ENCODE measurements around the gene SYK. TPM values are rescaled to one million over a fixed set of nuclear protein-coding genes. Genes with fewer than 3 reads are reported as not detected.
"Not testable (repeated sequence)": the region's sequence is repeated elsewhere in the genome, so short reads cannot be mapped to it uniquely, and the experiment has no call there.

SYK gene
- total RNA-seq = 12.0 TPM

DNA sequence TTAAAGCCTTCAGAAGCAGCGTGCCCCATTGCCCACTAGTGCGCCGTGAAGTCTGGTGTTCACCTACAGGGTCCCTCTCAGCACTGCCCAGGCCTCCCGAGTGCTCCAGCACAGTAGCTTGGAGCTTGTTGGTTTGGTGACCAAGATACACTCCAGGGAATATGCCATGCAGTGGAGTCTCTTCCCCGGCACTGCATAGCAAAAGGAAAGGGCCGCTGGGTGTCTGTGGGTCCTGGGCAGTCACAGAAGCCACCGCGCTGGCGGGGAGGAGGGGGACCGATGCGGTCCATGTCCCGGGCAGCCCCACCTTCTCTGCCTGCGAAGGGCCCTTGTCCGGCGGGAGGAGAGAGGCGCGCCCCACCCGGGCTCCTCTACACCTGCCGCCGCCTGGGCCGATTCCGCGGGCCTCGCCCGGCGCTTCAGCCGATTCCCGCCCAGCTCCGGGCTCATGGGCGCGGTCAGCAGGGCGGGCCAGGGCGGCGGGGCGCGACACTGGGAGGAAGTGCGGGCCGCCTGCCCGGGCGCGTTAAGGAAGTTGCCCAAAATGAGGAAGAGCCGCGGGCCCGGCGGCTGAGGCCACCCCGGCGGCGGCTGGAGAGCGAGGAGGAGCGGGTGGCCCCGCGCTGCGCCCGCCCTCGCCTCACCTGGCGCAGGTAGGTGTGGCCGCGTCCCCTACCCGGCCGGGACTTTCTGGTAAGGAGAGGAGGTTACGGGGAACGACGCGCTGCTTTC is at the start of gene SYK:
Gene SYK, plus strand, starts transcription at position 579 of the 732 bp plus-strand sequence. CDS start 42,080 bp downstream, outside the sequence.
- H3K36me3 ChIP-seq = no peaks in the 10 kb centered on the region
- H3K27ac ChIP-seq = no peak within 1 kb of the TSS
- TF ChIP-seq POLR2AphosphoS5 (IDR thresholded peaks at IDR 0.05; ENCODE audit: insufficient read depth in 1 of 2, low read depth in 1 of 2) = no peak
- TF ChIP-seq, protein P1, sequence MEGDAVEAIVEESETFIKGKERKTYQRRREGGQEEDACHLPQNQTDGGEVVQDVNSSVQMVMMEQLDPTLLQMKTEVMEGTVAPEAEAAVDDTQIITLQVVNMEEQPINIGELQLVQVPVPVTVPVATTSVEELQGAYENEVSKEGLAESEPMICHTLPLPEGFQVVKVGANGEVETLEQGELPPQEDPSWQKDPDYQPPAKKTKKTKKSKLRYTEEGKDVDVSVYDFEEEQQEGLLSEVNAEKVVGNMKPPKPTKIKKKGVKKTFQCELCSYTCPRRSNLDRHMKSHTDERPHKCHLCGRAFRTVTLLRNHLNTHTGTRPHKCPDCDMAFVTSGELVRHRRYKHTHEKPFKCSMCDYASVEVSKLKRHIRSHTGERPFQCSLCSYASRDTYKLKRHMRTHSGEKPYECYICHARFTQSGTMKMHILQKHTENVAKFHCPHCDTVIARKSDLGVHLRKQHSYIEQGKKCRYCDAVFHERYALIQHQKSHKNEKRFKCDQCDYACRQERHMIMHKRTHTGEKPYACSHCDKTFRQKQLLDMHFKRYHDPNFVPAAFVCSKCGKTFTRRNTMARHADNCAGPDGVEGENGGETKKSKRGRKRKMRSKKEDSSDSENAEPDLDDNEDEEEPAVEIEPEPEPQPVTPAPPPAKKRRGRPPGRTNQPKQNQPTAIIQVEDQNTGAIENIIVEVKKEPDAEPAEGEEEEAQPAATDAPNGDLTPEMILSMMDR (IDR thresholded peaks at IDR 0.05) = no peak
- TF ChIP-seq POLR2A (IDR thresholded peaks at IDR 0.05) = no peak
- H3K27me3 ChIP-seq = no peaks in the 10 kb centered on the region
- DNase-seq (ENCODE audit: extremely low spot score in 2 of 2) = no peak
- H3K4me3 ChIP-seq = peak within 1 kb of the TSS; percentile 39 to 47
- intact Hi-C loops (cut with DNase I) = no loop called here
- no peaks in the 10 kb centered on the region for H3K9me3 ChIP-seq
- H3K4me1 ChIP-seq = peaks cover 10% of the 10 kb centered on the region

DNA sequence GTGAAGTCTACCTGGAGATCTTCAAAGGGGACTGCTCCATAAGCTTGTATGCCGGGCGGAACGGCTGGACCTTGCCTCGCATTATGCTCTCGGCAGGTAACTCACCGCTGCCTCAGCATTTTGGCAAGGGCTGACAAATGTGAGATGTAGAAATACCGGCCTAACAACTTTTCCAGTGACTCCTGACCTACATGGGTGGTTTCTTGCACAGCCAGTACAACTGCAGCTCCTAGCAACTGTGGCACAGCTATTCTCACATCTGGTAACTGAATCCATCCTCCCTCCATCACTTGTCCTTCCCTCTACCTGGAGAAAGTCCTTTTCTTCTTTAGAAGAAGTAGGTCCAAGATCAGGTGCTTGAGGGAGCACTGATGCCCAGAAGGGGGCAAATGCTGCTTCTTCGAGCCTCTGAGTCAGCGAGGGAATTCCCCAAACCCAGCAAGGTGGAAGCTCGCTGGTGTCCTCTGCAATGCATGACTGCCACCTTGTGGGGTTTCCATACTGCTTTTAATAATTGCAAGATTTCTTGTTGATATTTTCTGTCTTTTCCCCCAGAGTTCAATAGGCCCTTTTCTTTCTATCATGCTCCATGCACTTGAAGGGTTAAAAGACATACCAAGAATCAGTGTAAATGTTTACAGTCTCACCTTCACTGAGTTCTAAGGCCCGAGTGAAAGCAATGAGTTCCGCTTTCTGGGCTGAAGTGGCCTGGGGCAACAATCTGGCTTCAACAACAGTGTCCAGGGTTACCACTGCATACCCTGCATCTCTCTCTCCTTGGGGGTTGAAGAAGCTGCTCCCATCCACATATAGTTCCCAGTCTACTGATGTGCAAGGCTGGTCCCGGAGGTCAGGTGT is 45.9 kb upstream of the SYK start:
- H3K4me1 ChIP-seq; DNase-seq (ENCODE audit: extremely low spot score in 2 of 2); H3K9me3 ChIP-seq; H3K27ac ChIP-seq; H3K4me3 ChIP-seq; H3K36me3 ChIP-seq; intact Hi-C loops (cut with DNase I); H3K27me3 ChIP-seq: not testable (repeated sequence)
- TF ChIP-seq, protein P1 (IDR thresholded peaks at IDR 0.05) = peak in 1 of 3 experiments; percentile 44

DNA sequence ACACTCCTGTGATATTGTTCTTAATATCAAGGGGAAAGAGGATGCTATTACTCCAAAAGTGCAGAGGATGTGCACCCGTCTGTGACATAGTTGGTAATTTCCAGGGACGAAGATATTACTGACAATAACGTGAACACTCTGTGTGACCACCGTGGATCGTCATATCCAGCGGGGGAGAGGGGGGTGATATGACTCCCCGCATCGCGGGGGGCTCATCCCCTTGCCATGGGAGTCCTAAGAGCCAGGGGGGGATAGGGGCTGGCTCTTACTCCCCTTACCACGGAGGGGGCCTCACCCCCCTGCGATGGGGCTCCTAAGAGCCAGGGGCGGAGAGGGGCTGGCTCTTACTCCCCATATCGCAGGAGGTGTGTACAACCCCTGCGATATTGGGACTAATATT is 41.0 kb upstream of the SYK start:
- H3K9me3 ChIP-seq; DNase-seq (ENCODE audit: extremely low spot score in 2 of 2); intact Hi-C loops (cut with DNase I); H3K4me3 ChIP-seq; H3K27ac ChIP-seq; H3K4me1 ChIP-seq; H3K27me3 ChIP-seq; H3K36me3 ChIP-seq: not testable (repeated sequence)

DNA sequence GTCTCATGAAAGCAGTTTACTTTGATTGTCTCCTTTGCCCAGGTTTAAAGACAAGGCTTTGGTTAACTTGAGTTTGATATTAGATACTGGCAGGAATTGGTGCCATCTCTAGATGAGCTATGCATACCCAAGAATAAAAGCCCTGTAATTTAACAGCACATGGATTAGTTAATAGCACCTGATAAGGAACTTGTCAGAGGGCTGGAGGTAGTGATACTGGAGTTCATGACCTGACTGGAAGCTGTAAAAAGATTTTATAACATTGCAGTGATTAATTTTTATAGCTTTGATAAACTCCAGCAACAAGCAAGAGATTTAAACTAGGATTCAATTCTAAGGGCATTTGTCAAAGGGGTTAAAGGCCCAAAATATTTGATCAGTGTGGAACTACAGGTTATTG is 34.9 kb upstream of the SYK start:
- Histone ChIP-seq H3K27ac (no peak overlapping the region), H3K4me3 (no peak overlapping the region), H3K9me3 (no peaks in the 10 kb centered on the region), H3K27me3 (no peaks in the 10 kb centered on the region), H3K4me1 (no peaks in the 10 kb centered on the region), H3K36me3 (no peaks in the 10 kb centered on the region)
- DNase-seq (ENCODE audit: extremely low spot score in 2 of 2) = no peak
- intact Hi-C loops (cut with DNase I) = no loop called here
- TF ChIP-seq POLR2A (IDR thresholded peaks at IDR 0.05) (no peak), POLR2AphosphoS5 (IDR thresholded peaks at IDR 0.05; ENCODE audit: insufficient read depth in 1 of 2, low read depth in 1 of 2) (no peak)
- TF ChIP-seq, protein P1 (IDR thresholded peaks at IDR 0.05) = no peak

DNA sequence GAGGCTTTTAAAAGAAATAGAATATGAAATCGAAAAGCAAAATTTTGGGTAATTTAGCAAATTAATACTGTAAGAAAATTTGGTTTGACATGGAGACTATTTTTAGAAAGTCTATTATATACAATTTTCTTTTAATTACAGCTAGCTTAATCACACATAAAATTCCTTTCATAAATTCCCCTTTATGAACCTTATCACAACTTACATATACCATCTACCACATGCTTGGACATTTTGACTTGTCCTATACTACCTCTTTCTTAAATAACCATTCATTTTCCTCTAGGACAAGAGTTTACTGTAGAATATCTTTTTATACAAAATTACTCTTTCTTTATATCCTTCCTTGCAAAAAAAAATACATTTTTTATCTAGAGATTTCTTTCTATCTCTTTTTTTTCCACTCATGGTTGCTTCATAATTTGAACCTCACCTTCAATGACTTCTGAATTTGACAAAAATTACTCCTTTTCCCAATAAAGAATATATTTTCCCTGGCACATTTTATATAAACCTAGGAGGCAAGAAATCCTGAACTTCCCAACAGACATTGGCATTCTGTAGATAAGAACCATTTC is 34.0 kb upstream of the SYK start:
- no peak for DNase-seq (ENCODE audit: extremely low spot score in 2 of 2)
- intact Hi-C loops (cut with DNase I) = no loop called here
- no peaks in the 10 kb centered on the region for H3K4me1 ChIP-seq
- TF ChIP-seq POLR2A (IDR thresholded peaks at IDR 0.05) = no peak
- TF ChIP-seq POLR2AphosphoS5 (IDR thresholded peaks at IDR 0.05; ENCODE audit: insufficient read depth in 1 of 2, low read depth in 1 of 2) = no peak
- TF ChIP-seq, protein P1 (IDR thresholded peaks at IDR 0.05) = no peak
- no peak overlapping the region for H3K4me3 ChIP-seq
- no peak overlapping the region for H3K27ac ChIP-seq
- H3K27me3 ChIP-seq = no peaks in the 10 kb centered on the region
- H3K36me3 ChIP-seq = no peaks in the 10 kb centered on the region
- no peaks in the 10 kb centered on the region for H3K9me3 ChIP-seq

Measured in vagina (tissue), 2 donors.